Measurements from ENCODE around the gene MBTPS1. TPM values are rescaled to one million over a fixed set of nuclear protein-coding genes. Genes with fewer than 3 reads are reported as not detected.

Gene MBTPS1
- total RNA-seq, 2 experiments from 2014 or later, result 36.9 to 41.3 TPM

GRCh38 chr16:84144859-84145639 lies 28.3 kb upstream of the MBTPS1 start, which contains the start of the genes DNAAF1 and HSDL1:
TSS of gene DNAAF1 (plus strand) at chr16:84145308. CDS start at chr16:84145441, 133 bp downstream.
TSS of gene HSDL1 (minus strand) at chr16:84145177. CDS start at chr16:84131321, 13,856 bp downstream.
- Mint-ChIP-seq H3K4me1 (ENCODE audit: low read depth) (peaks cover 13% of the 10 kb centered on the region), H3K27ac (no peak within 1 kb of the TSS), H3K9me3 (no peaks in the 10 kb centered on the region), H3K4me3 (peak within 1 kb of the TSS; percentile 90), H3K27me3 (ENCODE audit: low read depth) (no peaks in the 10 kb centered on the region), H3K36me3 (ENCODE audit: low read depth) (no peaks in the 10 kb centered on the region)
- CTCF ChIA-PET, result interaction anchor here (0.8 to 1.4 kb wide), 2 partner anchors 27 to 42 kb away, joined by 3 read pairs; partner anchors contain the start of gene TAF1C
- intact Hi-C loops (cut with micrococcal nuclease), result loop anchor here (1.0 to 2.0 kb wide), 4 partner anchors 29 to 61 kb away; partner anchors contain the start of genes MBTPS1 and TAF1C
- DNase-seq, result peak; percentile 93

- Mint-ChIP-seq H3K9me3 (no peaks in the 10 kb centered on the region), H3K27me3 (ENCODE audit: low read depth) (no peaks in the 10 kb centered on the region), H3K27ac (no peak overlapping the region), H3K4me1 (ENCODE audit: low read depth) (peaks cover 17% of the 10 kb centered on the region), H3K36me3 (ENCODE audit: low read depth) (no peaks in the 10 kb centered on the region), H3K4me3 (peak overlapping the region; percentile 90)
- peak; percentile 49 for DNase-seq
- intact Hi-C loops (cut with micrococcal nuclease), result loop anchor here (2.0 kb wide), 1 partner anchor 30 kb away; no protein-coding TSS in a partner anchor
- CTCF ChIA-PET, result interaction anchor here (0.8 kb wide), 1 partner anchor 27 kb away, joined by 3 read pairs; no protein-coding TSS in a partner anchor
These were observed 27.6 kb upstream of the MBTPS1 start for GRCh38 chr16:84144209-84144858.

GRCh38 chr16:84143784-84144199 lies 27.1 kb upstream of the MBTPS1 start:
- no peaks in the 10 kb centered on the region for H3K27me3 Mint-ChIP-seq (ENCODE audit: low read depth)
- H3K27ac Mint-ChIP-seq, result no peak overlapping the region
- no peaks in the 10 kb centered on the region for H3K9me3 Mint-ChIP-seq
- peak overlapping the region; percentile 90 for H3K4me3 Mint-ChIP-seq
- H3K4me1 Mint-ChIP-seq (ENCODE audit: low read depth), result peaks cover 22% of the 10 kb centered on the region
- no peak for DNase-seq
- intact Hi-C loops (cut with micrococcal nuclease), result loop anchor here (2.0 kb wide), 1 partner anchor 31 kb away; no protein-coding TSS in a partner anchor
- CTCF ChIA-PET, result no interaction called here
- no peaks in the 10 kb centered on the region for H3K36me3 Mint-ChIP-seq (ENCODE audit: low read depth)

- Mint-ChIP-seq H3K9me3 (no peaks in the 10 kb centered on the region), H3K36me3 (ENCODE audit: low read depth) (no peaks in the 10 kb centered on the region), H3K27me3 (ENCODE audit: low read depth) (no peaks in the 10 kb centered on the region), H3K4me3 (peak overlapping the region; percentile 3), H3K27ac (no peak overlapping the region), H3K4me1 (ENCODE audit: low read depth) (peaks cover 28% of the 10 kb centered on the region)
- intact Hi-C loops (cut with micrococcal nuclease), result no loop called here
- CTCF ChIA-PET, result no interaction called here
- DNase-seq, result no peak
These were observed 26.3 kb upstream of the MBTPS1 start for GRCh38 chr16:84143081-84143480.

GRCh38 chr16:84141143-84141670 lies 24.5 kb upstream of the MBTPS1 start:
- DNase-seq, result peak; percentile 21
- Mint-ChIP-seq H3K27ac (no peak overlapping the region), H3K9me3 (no peaks in the 10 kb centered on the region), H3K4me1 (ENCODE audit: low read depth) (peaks cover 41% of the 10 kb centered on the region), H3K36me3 (ENCODE audit: low read depth) (no peaks in the 10 kb centered on the region), H3K27me3 (ENCODE audit: low read depth) (no peaks in the 10 kb centered on the region), H3K4me3 (no peak overlapping the region)
- CTCF ChIA-PET, result interaction anchor here (0.6 to 1.1 kb wide), 4 partner anchors 14 to 49 kb away, joined by 3 read pairs; no protein-coding TSS in a partner anchor
- intact Hi-C loops (cut with micrococcal nuclease), result no loop called here

- H3K36me3 Mint-ChIP-seq (ENCODE audit: low read depth), result no peaks in the 10 kb centered on the region
- H3K4me3 Mint-ChIP-seq, result no peak overlapping the region
- CTCF ChIA-PET, result interaction anchor here (1.2 to 2.3 kb wide), 3 partner anchors 23 to 76 kb away, joined by 3 to 10 read pairs (median 3); partner anchors contain the start of gene MBTPS1
- no peaks in the 10 kb centered on the region for H3K27me3 Mint-ChIP-seq (ENCODE audit: low read depth)
- H3K9me3 Mint-ChIP-seq, result no peaks in the 10 kb centered on the region
- intact Hi-C loops (cut with micrococcal nuclease), result no loop called here
- peaks cover 44% of the 10 kb centered on the region for H3K4me1 Mint-ChIP-seq (ENCODE audit: low read depth)
- no peak overlapping the region for H3K27ac Mint-ChIP-seq
- no peak for DNase-seq
These were observed 23.0 kb upstream of the MBTPS1 start for GRCh38 chr16:84139628-84140258.

- DNase-seq, result peak; percentile 65
- no peak overlapping the region for H3K4me3 Mint-ChIP-seq
- H3K27ac Mint-ChIP-seq, result no peak overlapping the region
- H3K36me3 Mint-ChIP-seq (ENCODE audit: low read depth), result no peaks in the 10 kb centered on the region
- H3K27me3 Mint-ChIP-seq (ENCODE audit: low read depth), result no peaks in the 10 kb centered on the region
- intact Hi-C loops (cut with micrococcal nuclease), result no loop called here
- no peaks in the 10 kb centered on the region for H3K9me3 Mint-ChIP-seq
- H3K4me1 Mint-ChIP-seq (ENCODE audit: low read depth), result peaks cover 41% of the 10 kb centered on the region
- CTCF ChIA-PET, result interaction anchor here (0.8 to 2.3 kb wide), 5 partner anchors 22 to 75 kb away, joined by 3 to 10 read pairs (median 3); partner anchors contain the start of genes MBTPS1 and TAF1C
These were observed 22.3 kb upstream of the MBTPS1 start for GRCh38 chr16:84138824-84139627.

GRCh38 chr16:84138500-84138823 lies 21.7 kb upstream of the MBTPS1 start:
- Mint-ChIP-seq H3K27me3 (ENCODE audit: low read depth) (no peaks in the 10 kb centered on the region), H3K9me3 (no peaks in the 10 kb centered on the region), H3K36me3 (ENCODE audit: low read depth) (no peaks in the 10 kb centered on the region), H3K4me1 (ENCODE audit: low read depth) (peaks cover 39% of the 10 kb centered on the region), H3K4me3 (no peak overlapping the region), H3K27ac (no peak overlapping the region)
- intact Hi-C loops (cut with micrococcal nuclease), result no loop called here
- DNase-seq, result no peak
- CTCF ChIA-PET, result interaction anchor here (0.6 to 2.3 kb wide), 5 partner anchors 37 to 74 kb away, joined by 3 to 10 read pairs (median 3); partner anchors contain the start of gene TAF1C

GRCh38 chr16:84137769-84138357 lies 21.1 kb upstream of the MBTPS1 start:
- no peak for DNase-seq
- H3K27me3 Mint-ChIP-seq (ENCODE audit: low read depth), result no peaks in the 10 kb centered on the region
- intact Hi-C loops (cut with micrococcal nuclease), result no loop called here
- peaks cover 36% of the 10 kb centered on the region for H3K4me1 Mint-ChIP-seq (ENCODE audit: low read depth)
- CTCF ChIA-PET, result interaction anchor here (0.6 to 2.3 kb wide), 6 partner anchors 10 to 52 kb away, joined by 3 to 10 read pairs (median 3); partner anchors contain the start of genes MBTPS1 and TAF1C
- H3K36me3 Mint-ChIP-seq (ENCODE audit: low read depth), result no peaks in the 10 kb centered on the region
- H3K9me3 Mint-ChIP-seq, result no peaks in the 10 kb centered on the region
- H3K4me3 Mint-ChIP-seq, result no peak overlapping the region
- no peak overlapping the region for H3K27ac Mint-ChIP-seq

GRCh38 chr16:84137287-84137686 lies 20.5 kb upstream of the MBTPS1 start:
- Mint-ChIP-seq H3K4me3 (no peak overlapping the region), H3K4me1 (ENCODE audit: low read depth) (peaks cover 35% of the 10 kb centered on the region), H3K36me3 (ENCODE audit: low read depth) (no peaks in the 10 kb centered on the region), H3K27ac (no peak overlapping the region), H3K27me3 (ENCODE audit: low read depth) (no peaks in the 10 kb centered on the region), H3K9me3 (no peaks in the 10 kb centered on the region)
- CTCF ChIA-PET, result interaction anchor here (1.0 kb wide), 2 partner anchors 21 to 39 kb away, joined by 3 read pairs; partner anchors contain the start of gene MBTPS1
- intact Hi-C loops (cut with micrococcal nuclease), result no loop called here
- no peak for DNase-seq

Data from activated naive CD4-positive, alpha-beta T cell treated with anti-CD3 and anti-CD28 coated beads for 36 hours (primary cell).